NOMO-1 treated with DMSO at 0.1 percent for 48 hours (cell line): ENCODE data around the gene P2RX5.
"Not testable (repeated sequence)": the region's sequence is repeated elsewhere in the genome, so short reads cannot be mapped to it uniquely, and the experiment has no call there.

Experiments
- DNase-seq: peaks from one replicate; lab custom pipeline; 2025; ENCODE audit not compliant: unreplicated experiment; lab: John Stamatoyannopoulos, UW

P2RX5 gene

DNA sequence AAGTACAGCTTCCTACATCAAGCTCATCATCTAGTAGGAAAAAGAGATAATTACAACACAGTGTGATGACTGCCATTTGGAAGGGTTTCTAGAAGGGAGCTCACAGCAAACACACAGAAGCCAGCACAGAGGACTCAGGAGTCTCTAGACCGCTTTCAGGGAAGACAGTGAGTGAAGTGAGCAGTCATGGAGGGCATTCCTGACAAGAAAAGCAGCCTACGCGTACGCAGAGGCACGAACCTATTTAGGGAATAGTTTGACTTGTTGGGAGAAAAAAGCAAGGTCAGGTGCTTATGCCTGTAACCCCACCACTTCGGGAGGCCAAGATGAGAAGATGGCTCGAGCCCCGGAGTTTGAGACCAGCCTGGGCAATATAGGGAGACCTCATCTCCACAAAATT lies 19.3 kb upstream of the P2RX5 start:
- no peak for DNase-seq

DNA sequence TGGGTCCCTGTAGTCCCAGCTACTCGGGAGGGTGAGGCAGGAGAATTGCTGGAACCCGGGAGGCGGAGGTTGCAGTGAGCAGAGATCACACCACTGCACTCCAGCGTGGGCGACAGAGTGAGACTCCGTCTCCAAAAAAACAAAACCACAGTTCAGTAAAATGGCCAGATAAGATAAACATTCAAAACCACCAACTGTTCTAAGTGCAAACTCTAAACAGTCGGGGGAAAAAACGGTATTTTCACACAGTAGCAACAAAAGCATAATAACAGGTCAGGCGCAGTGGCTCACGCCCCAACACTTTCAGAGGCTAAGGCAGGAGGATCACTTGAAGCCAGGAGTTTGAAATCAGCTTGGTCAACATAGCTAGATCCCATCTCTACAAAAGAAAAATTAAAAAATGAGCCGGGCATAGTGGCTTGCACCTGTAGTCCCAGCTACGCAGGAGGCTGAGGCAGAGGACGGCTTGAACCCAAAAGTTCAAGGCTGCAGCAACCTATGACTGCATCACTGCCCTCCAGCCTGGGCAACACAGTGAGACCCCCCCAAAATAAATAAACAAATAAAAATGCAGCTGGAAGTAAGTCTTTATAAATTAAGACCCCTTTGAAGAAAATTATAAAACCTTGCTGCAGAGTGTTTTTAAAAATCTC lies 17.0 kb upstream of the P2RX5 start:
- no peak for DNase-seq

DNA sequence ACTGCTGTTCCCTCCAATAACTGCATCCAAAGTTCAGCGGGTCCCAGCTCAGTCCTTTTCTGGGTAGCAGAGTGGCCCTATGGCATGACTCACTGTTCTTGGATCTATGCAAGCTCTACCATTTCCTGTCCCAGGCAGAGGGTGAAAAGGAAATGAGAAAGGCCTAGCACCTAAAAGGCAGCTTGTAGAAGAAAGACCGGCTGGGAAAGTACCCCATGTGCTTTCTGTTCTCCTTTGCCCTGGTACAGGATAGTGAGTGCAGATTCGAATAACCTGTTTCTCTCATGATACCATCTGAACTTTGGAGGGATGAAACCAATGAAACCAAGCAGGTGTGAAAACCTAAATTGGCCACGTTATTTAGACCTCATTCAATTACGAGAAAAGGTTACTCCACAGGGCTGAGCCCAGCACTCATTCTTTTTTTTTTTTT lies 15.0 kb upstream of the P2RX5 start:
- DNase-seq = peak; percentile 95

GRCh38 chr17:3708366-3708765 lies 12.4 kb upstream of the P2RX5 start:
- no peak for DNase-seq

GRCh38 chr17:3705718-3705984 lies 9.7 kb upstream of the P2RX5 start:
- not testable (repeated sequence) for DNase-seq

- no peak for DNase-seq
Measured at GRCh38 chr17:3704931-3705717, 9.2 kb upstream of the P2RX5 start.

GRCh38 chr17:3702041-3702539 lies 6.1 kb upstream of the P2RX5 start:
- DNase-seq = not testable (repeated sequence)

DNA sequence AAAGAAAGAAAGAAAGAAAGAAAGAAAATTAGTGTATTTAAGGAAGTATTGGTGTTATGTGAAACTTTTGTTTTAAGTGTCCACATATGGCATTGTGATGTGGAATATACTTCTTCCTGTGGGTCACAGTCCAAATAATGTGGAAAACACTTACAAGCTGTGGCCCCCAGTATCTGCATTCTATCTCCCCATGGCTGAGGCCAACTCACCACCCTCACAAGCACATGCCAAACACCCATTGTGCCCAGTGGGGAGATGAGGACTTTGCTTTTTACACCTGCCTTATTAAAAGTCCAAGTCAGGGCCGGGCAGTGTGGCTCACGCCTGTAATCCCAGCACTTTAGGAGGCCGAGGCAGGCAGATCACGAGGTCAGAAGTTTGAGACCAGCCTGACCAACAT lies 4.0 kb upstream of the P2RX5 start:
- DNase-seq = no peak

DNA sequence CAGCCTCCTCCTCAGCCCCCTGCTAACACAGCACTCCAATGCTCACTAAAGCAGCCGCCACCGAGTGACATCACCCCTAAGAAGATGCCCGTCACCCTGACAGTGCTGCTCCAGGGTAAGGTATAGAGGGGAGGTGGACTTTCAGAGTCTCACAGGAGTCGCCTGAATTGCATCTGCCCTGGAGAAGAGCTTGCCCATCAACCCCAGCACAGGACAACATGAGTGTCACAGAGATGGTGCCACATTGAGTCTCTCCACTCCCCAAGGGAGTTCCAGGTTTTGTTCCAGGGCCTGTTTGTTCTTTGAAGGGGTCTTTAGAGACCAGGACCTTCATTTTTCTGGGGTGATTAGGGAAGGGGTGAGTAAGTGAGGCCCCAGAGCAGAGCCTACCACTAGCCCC lies 2.2 kb upstream of the P2RX5 start:
- DNase-seq = no peak

GRCh38 chr17:3697103-3697476 lies 1.1 kb upstream of the P2RX5 start:
- DNase-seq = no peak

DNA sequence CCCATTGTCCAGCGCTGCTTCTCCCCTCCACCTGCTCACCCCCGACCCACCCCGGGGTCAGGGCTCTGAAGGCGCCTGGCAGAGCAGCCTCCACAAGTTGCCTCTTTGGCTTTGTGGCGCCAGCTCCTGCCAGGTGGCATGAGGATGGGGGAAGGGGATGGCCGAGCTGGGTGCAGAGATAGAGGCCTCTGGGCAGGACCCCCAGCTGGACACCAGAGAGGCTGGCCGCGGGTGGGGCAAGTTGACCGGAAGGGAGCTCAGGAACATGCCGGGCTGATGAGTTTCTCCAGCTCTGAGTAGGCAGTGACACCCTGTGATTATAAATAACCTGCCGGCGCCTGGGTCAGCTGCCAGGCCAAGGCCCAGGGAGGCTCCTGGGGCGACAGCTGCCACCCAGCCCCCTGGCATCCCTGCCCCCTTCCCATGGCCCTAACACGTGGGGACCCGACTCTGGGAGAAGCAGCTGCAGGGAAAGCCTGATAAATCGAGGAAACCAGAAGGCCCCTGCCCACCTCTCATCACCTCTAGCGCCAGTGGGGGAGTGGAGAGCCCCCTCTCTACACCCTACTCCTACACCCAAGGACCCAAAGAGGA lies 729 bp downstream of the P2RX5 start:
- no peak for DNase-seq

- no peak for DNase-seq
Measured at GRCh38 chr17:3693829-3694231, 2.1 kb downstream of the P2RX5 start.

GRCh38 chr17:3693141-3693540 lies 2.8 kb downstream of the P2RX5 start:
- DNase-seq = no peak

DNA sequence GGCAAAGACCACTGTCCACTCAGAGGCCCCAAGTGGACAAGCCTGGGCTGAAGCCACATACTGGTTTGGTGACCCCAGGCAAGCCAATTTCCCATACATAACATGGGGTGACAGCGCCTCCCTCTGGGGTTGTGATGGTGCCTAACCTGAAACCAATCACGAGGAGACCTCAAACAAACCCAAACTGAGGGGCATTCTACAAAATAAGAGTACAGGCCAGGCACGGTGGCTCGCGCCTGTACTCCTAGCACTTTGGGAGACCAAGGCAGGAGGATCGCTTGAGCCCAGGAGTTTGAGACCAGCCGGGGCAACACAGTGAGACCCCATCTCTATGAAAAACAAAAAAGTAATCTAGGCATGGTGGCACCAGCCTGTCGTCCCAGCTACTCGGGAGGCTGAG lies 3.6 kb downstream of the P2RX5 start:
- no peak for DNase-seq

GRCh38 chr17:3691617-3692067 lies 4.3 kb downstream of the P2RX5 start:
- DNase-seq = no peak

- DNase-seq = no peak
Measured at GRCh38 chr17:3690094-3690715, 5.8 kb downstream of the P2RX5 start.

DNA sequence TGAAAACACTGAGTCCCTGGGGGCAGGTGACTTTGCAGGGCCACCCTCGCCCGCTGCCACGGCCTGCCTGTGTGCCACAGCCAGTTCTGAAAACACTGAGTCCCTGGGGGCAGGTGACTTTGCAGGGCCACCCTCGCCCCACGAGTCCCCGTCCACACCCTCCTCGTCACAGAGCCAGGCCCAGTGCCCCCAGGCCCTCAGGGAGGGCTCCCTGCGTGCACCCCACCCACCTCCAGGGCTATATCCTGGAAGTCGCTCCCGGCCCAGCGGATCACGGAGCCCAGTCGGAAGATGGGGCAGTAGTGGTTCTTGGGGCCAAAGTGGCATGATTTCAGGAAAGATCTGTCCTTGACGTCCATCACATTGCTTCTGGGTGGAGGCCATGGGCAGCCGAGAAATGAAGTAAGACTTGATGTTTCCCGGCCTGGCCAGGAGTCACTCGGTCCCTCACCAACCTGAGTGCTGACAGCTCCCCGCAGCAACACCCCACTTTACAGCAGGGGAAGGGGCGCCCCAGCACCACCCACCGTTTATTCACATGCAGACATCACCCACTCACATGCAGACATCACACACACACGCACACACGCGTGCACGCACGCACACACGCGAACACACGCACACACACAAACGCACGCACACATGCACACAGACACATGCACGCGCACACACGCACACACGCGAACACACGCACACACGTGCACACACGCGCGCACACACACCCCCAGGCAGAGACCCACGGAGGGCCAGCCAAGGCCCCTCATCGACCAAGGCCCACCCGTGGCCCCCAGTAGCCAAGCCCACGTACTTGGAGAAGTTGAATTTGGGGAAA lies 6.5 kb downstream of the P2RX5 start:
- no peak for DNase-seq

DNA sequence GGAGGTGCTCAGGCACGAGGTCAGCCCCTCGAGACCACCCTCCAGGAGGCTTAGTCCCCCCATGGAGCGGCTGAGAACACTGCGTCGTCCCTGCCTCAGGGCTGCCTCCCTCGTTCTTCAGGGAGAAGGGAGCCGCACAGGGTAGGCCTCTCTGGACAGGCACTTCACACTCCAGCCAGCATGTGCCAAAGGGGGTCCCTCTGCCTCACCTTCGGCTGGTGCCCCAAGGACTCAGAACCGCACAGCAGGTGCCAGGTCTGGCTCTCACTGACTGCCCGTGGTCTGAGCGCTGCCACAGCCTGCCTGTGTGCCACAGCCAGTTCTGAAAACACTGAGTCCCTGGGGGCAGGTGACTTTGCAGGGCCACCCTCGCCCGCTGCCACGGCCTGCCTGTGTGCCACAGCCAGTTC lies 7.1 kb downstream of the P2RX5 start:
- no peak for DNase-seq

- no peak for DNase-seq
Measured at GRCh38 chr17:3688027-3688553, 7.9 kb downstream of the P2RX5 start.

GRCh38 chr17:3685174-3685573 lies 10.8 kb downstream of the P2RX5 start:
- no peak for DNase-seq

DNA sequence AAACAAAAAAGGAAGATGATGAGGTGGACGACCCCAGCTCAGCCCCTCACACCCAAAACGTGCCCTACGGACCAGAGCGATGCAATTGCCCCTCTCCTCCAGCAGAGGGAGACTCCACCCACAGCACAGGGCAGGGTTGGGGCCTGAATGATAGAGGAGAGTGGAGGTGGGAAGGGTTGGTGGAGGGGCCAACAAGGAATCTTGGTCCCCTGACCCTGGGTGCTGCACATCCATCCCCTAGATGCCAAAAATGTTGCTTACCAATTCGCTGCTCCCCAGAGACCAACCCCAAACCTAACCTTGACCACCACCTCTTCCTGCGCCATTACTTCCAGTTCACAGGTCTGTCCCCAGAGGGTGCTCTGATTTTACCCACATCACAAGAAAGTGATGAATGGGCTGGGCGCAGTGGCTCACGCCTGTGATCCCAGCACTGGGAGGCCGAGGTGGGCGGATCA lies 12.9 kb downstream of the P2RX5 start:
- DNase-seq = peak; percentile 36
